MM.1S (cell line): ENCODE results near the gene ADCY5.

ENCODE experiments used
- DNase-seq: peaks from one replicate; pipeline ENCODE4 v3.0.0-alpha.2; 2015
- H2AFZ ChIP-seq: fragments of 300-600 bp; sonication (generic); 2 replicates; pipeline ENCODE4 v1.6.0; 2016; ENCODE audit warnings: antibody characterized with exemption, low read length
- H3F3A ChIP-seq: fragments of 300-600 bp; sonication (generic); 2 replicates; pipeline ENCODE4 v1.6.1; 2016; ENCODE audit warnings: mild to moderate bottlenecking, antibody characterized with exemption, low read length, moderate library complexity, mixed read lengths; ENCODE audit not compliant: insufficient read depth
- H3K27ac ChIP-seq: fragments of 300-600 bp; sonication (generic); 2 replicates; pipeline ENCODE4 v1.5.1; 2016; ENCODE audit warnings: mild to moderate bottlenecking, low read length
- H3K27me3 ChIP-seq: fragments of 300-600 bp; sonication (generic); replicated peaks from 2 replicates; pipeline ENCODE4 v1.6.0; 2016; ENCODE audit warnings: low read length; ENCODE audit not compliant: insufficient read depth
- H3K36me3 ChIP-seq: fragments of 300-600 bp; sonication (generic); replicated peaks from 2 replicates; pipeline ENCODE4 v1.6.1; 2016; ENCODE audit warnings: mild to moderate bottlenecking, low read length, mixed read lengths; ENCODE audit not compliant: insufficient read depth
- H3K4me1 ChIP-seq: fragments of 300-600 bp; sonication (generic); 2 replicates; pipeline ENCODE4 v1.6.1; 2016; ENCODE audit warnings: low read length, mixed read lengths
- H3K4me2 ChIP-seq: fragments of 300-600 bp; sonication (generic); 2 replicates; pipeline ENCODE4 v1.6.0; 2016; ENCODE audit warnings: low read depth, low read length
- H3K4me3 ChIP-seq: fragments of 300-600 bp; sonication (generic); 2 replicates; pipeline ENCODE4 v1.5.1; 2016; ENCODE audit warnings: low read length, mixed read lengths
- H3K79me2 ChIP-seq: fragments of 300-600 bp; sonication (generic); 2 replicates; pipeline ENCODE4 v1.6.1; 2016; ENCODE audit warnings: mixed run types, low read length, mixed read lengths
- H3K9ac ChIP-seq: fragments of 300-600 bp; sonication (generic); 2 replicates; pipeline ENCODE4 v1.6.1; 2016; ENCODE audit warnings: low read length, mixed read lengths
- H3K9me2 ChIP-seq: fragments of 300-600 bp; sonication (generic); replicated peaks from 2 replicates; pipeline ENCODE4 v1.6.1; 2016; ENCODE audit warnings: mild to moderate bottlenecking, low read length, mixed read lengths; ENCODE audit not compliant: insufficient read depth
- H3K9me3 ChIP-seq: fragments of 300-600 bp; sonication (generic); replicated peaks from 2 replicates; pipeline ENCODE4 v1.6.1; 2016; ENCODE audit warnings: mild to moderate bottlenecking, low read length, mixed read lengths; ENCODE audit not compliant: insufficient read depth
- H4K20me1 ChIP-seq: fragments of 300-600 bp; sonication (generic); 2 replicates; pipeline ENCODE4 v1.6.1; 2016; ENCODE audit warnings: mild to moderate bottlenecking, low read length, moderate library complexity, mixed read lengths; ENCODE audit not compliant: insufficient read depth
- EZH2 ChIP-seq: fragments of 300-600 bp; sonication (generic); optimal IDR thresholded peaks from 2 replicates; pipeline ENCODE3; 2017; ENCODE audit warnings: low read depth, mild to moderate bottlenecking, antibody characterized with exemption, low read length, mixed read lengths
- EZH2phosphoT487 ChIP-seq: fragments of 300-600 bp; sonication (generic); IDR thresholded peaks from 2 replicates; pipeline ENCODE4 v1.6.1; 2018; ENCODE audit warnings: antibody characterized with exemption, low read length
- TF ChIP-seq, protein P1 (sequence below): fragments of 300-600 bp; sonication (generic); IDR thresholded peaks from 2 replicates; pipeline ENCODE4 v1.5.1; 2016; ENCODE audit warnings: antibody characterized with exemption, low read length, mixed read lengths

Gene ADCY5

DNA sequence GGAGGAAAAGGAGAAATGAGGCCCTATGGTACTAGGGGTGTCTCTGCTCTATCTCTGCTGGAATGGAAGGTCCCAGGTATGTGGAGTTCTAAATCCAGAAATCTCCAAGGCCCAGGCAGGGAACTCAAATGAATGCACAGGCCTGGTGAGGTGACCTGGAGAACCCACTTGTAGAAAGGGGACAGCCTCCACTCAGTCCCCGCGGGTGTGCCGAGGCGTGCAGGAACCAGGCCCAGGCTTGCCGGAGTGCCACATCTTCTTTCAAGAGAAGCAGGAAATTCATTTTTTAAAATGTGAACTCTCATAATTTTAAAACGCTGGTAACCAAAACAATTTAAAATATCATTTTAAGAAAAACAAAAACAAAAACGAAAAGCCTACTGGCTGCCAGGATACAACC lies 32.2 kb upstream of the ADCY5 start:
- Histone ChIP-seq H3K9me2 (no peaks in the 10 kb centered on the region), H3K79me2 (no peaks in the 10 kb centered on the region), H3K36me3 (no peaks in the 10 kb centered on the region), H3K27me3 (no peaks in the 10 kb centered on the region), H3K9me3 (no peaks in the 10 kb centered on the region), H3F3A (peaks cover 17% of the 10 kb centered on the region), H2AFZ (no peak overlapping the region), H3K4me2 (no peak overlapping the region), H3K27ac (no peak overlapping the region), H3K4me3 (no peak overlapping the region), H4K20me1 (no peaks in the 10 kb centered on the region), H3K4me1 (peaks cover 28% of the 10 kb centered on the region), H3K9ac (no peak overlapping the region)
- TF ChIP-seq, protein P1, sequence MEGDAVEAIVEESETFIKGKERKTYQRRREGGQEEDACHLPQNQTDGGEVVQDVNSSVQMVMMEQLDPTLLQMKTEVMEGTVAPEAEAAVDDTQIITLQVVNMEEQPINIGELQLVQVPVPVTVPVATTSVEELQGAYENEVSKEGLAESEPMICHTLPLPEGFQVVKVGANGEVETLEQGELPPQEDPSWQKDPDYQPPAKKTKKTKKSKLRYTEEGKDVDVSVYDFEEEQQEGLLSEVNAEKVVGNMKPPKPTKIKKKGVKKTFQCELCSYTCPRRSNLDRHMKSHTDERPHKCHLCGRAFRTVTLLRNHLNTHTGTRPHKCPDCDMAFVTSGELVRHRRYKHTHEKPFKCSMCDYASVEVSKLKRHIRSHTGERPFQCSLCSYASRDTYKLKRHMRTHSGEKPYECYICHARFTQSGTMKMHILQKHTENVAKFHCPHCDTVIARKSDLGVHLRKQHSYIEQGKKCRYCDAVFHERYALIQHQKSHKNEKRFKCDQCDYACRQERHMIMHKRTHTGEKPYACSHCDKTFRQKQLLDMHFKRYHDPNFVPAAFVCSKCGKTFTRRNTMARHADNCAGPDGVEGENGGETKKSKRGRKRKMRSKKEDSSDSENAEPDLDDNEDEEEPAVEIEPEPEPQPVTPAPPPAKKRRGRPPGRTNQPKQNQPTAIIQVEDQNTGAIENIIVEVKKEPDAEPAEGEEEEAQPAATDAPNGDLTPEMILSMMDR, result no peak
- no peak for TF ChIP-seq EZH2phosphoT487
- no peak for TF ChIP-seq EZH2
- DNase-seq, result no peak

DNA sequence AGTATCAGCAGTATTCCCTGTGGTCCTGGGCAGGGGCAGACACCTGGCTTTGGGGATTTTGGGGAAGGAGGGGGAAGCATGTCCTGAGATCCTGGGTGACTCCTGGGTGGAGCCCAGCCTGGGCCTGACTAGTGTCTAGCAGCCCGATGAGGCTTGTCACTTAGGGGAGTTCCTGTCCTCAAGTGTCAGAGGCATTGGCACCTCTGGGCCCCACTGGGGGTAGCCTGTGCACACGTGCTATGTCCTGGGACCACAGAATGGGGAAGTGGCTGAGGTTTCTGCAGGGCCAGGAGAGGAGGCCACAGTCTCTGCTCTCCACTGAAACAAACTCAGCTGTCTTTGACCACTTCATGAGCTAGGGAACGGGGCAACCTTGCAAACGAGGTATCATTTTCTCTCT lies 31.5 kb upstream of the ADCY5 start:
- H3K9ac ChIP-seq, result no peak overlapping the region
- H3F3A ChIP-seq, result peaks cover 17% of the 10 kb centered on the region
- no peaks in the 10 kb centered on the region for H3K36me3 ChIP-seq
- peaks cover 28% of the 10 kb centered on the region for H3K4me1 ChIP-seq
- no peak overlapping the region for H2AFZ ChIP-seq
- DNase-seq, result no peak
- no peaks in the 10 kb centered on the region for H3K79me2 ChIP-seq
- no peak overlapping the region for H3K4me3 ChIP-seq
- no peaks in the 10 kb centered on the region for H3K9me3 ChIP-seq
- no peak for TF ChIP-seq EZH2phosphoT487
- TF ChIP-seq, protein P1, result no peak
- no peak for TF ChIP-seq EZH2
- H3K4me2 ChIP-seq, result no peak overlapping the region
- H3K27ac ChIP-seq, result no peak overlapping the region
- no peaks in the 10 kb centered on the region for H4K20me1 ChIP-seq
- H3K9me2 ChIP-seq, result no peaks in the 10 kb centered on the region
- H3K27me3 ChIP-seq, result no peaks in the 10 kb centered on the region

DNA sequence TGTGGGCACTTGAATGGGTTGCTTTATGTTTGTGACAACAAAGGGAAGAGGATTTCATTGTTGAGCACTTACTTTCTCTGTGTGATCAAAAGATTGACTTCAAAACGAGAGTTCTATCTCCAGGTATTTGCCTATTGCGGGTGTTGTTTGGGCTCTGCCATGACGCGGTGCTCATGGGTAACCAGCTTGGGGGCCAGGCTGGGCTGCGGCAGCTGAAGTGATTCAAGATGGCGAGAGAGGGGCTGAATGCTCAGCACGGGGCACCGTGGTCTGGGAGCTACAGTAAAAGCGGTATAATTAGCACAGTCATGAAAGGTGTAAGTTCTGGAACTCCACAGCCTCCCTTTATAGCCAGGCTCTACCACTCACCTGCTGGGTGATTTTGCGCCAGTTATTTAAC lies 31.0 kb upstream of the ADCY5 start:
- no peak overlapping the region for H3K4me3 ChIP-seq
- no peaks in the 10 kb centered on the region for H3K9me2 ChIP-seq

More for the DNA sequence above, 31.0 kb upstream of the ADCY5 start:
- H3K27me3 ChIP-seq, result no peaks in the 10 kb centered on the region
- no peak overlapping the region for H3K4me2 ChIP-seq
- no peaks in the 10 kb centered on the region for H3K36me3 ChIP-seq
- H3K9me3 ChIP-seq, result no peaks in the 10 kb centered on the region
- TF ChIP-seq EZH2phosphoT487, result no peak
- TF ChIP-seq, protein P1, result no peak
- TF ChIP-seq EZH2, result no peak
- H3K79me2 ChIP-seq, result no peaks in the 10 kb centered on the region
- H3K9ac ChIP-seq, result no peak overlapping the region
- H2AFZ ChIP-seq, result no peak overlapping the region
- no peak overlapping the region for H3K27ac ChIP-seq
- H3K4me1 ChIP-seq, result peaks cover 28% of the 10 kb centered on the region
- peaks cover 17% of the 10 kb centered on the region for H3F3A ChIP-seq
- no peaks in the 10 kb centered on the region for H4K20me1 ChIP-seq
- no peak for DNase-seq
